HepG2 (cell line): ENCODE measurements around the gene NDE1. TPM values are rescaled to one million over a fixed set of nuclear protein-coding genes. Genes with fewer than 3 reads are reported as not detected.

Experiments
- ESRRA ChIP-seq: sonication (generic); formaldehyde crosslinking; IDR thresholded peaks from 2 replicates; pipeline ENCODE4 v1.5.1; 2020; ENCODE audit warnings: mild to moderate bottlenecking, low read depth, missing genetic modification reagents
- FOXC1 ChIP-seq: sonication (generic); formaldehyde crosslinking; IDR thresholded peaks from 2 replicates; pipeline ENCODE4 v1.8.0; 2022; ENCODE audit warnings: mild to moderate bottlenecking, missing genetic modification reagents, borderline replicate concordance
- HNRNPLL ChIP-seq: fragments of 200-400 bp; formaldehyde crosslinking; IDR thresholded peaks from 2 replicates; pipeline ENCODE4 v1.6.1; 2017; ENCODE audit warnings: mild to moderate bottlenecking, low read depth, low read length; ENCODE audit not compliant: poor library complexity, severe bottlenecking
- MEIS1 ChIP-seq: sonication (generic); formaldehyde crosslinking; IDR thresholded peaks from 2 replicates; pipeline ENCODE4 v1.9.0; 2021; ENCODE audit warnings: mild to moderate bottlenecking, missing genetic modification reagents, moderate library complexity, borderline replicate concordance
- NRL ChIP-seq: sonication (generic); formaldehyde crosslinking; IDR thresholded peaks from 2 replicates; pipeline ENCODE4 v1.5.0; 2020; ENCODE audit warnings: missing genetic modification reagents, mild to moderate bottlenecking, moderate library complexity, borderline replicate concordance
- PHF5A ChIP-seq: IDR thresholded peaks from one replicate; pipeline ENCODE4 v1.6.1; 2018; ENCODE audit warnings: low read depth, missing genetic modification reagents; ENCODE audit not compliant: unreplicated experiment
- SALL2 ChIP-seq: sonication (generic); formaldehyde crosslinking; IDR thresholded peaks from 2 replicates; pipeline ENCODE4 v1.8.1; 2023; ENCODE audit warnings: mild to moderate bottlenecking, missing genetic modification reagents, inconsistent platforms
- ZFP36L2 ChIP-seq: sonication (generic); formaldehyde crosslinking; IDR thresholded peaks from 2 replicates; pipeline ENCODE4 v1.4.0; 2020; ENCODE audit warnings: missing genetic modification reagents
- ZMYM2 ChIP-seq: sonication (generic); formaldehyde crosslinking; IDR thresholded peaks from 2 replicates; pipeline ENCODE4 v1.8.0; 2022; ENCODE audit warnings: mild to moderate bottlenecking, missing genetic modification reagents
- ZNF136 ChIP-seq: sonication (generic); formaldehyde crosslinking; IDR thresholded peaks from 2 replicates; pipeline ENCODE4 v1.8.1; 2022; ENCODE audit warnings: low read depth, mild to moderate bottlenecking, moderate library complexity, missing genetic modification reagents
- ZNF230 ChIP-seq: sonication (generic); formaldehyde crosslinking; IDR thresholded peaks from 2 replicates; pipeline ENCODE4 v1.4.0; 2020; ENCODE audit warnings: mild to moderate bottlenecking, missing genetic modification reagents
- ZNF567 ChIP-seq: sonication (generic); formaldehyde crosslinking; IDR thresholded peaks from 2 replicates; pipeline ENCODE4 v1.8.1; 2023; ENCODE audit warnings: mild to moderate bottlenecking, missing genetic modification reagents, borderline replicate concordance
- polyA plus RNA-seq, 8 experiments: library from polyadenylated mRNA; depleted of rRNA in 3 of 8; stranded (reverse) in 7 of 8; unstranded in 1 of 8; fragments of >200 nt; fragmentation: Illumina TruSeq in 4 of 8; extraction: Trizol in 4 of 8; gene quantifications; 2 replicates each; pipeline versions ENCODE4 v1.2.1 to v1.2.3, GENCODE V29; 2011 to 2016; ENCODE audit warnings: low read depth in 4 of 8, missing spikeins in 1 of 8, mixed read lengths in 1 of 8; ENCODE audit not compliant: insufficient read depth in 1 of 8
- total RNA-seq, 5 experiments: library from RNA; depleted of rRNA; stranded (reverse); fragments of >200 nt; fragmentation: Illumina TruSeq; extraction: Trizol; gene quantifications; 2 replicates each; pipeline ENCODE4 v1.2.3, GENCODE V29; 2016; ENCODE audit warnings: low read depth in 1 of 5
- TF ChIP-seq, protein P1 (sequence below): sonication (generic); formaldehyde crosslinking; IDR thresholded peaks from 2 replicates; pipeline ENCODE4 v1.8.0; 2022; ENCODE audit warnings: missing genetic modification reagents, low read depth, mild to moderate bottlenecking, borderline replicate concordance
- TF ChIP-seq, protein P2 (sequence below): sonication (generic); formaldehyde crosslinking; IDR thresholded peaks from 2 replicates; pipeline ENCODE4 v1.4.0; 2020; ENCODE audit warnings: missing genetic modification reagents
- TF ChIP-seq, protein P3 (sequence below): IDR thresholded peaks from 2 replicates; pipeline ENCODE4 v1.6.1; 2016
- TF ChIP-seq, protein P4 (sequence below): sonication (generic); formaldehyde crosslinking; conservative IDR thresholded peaks from 2 replicates; pipeline ENCODE4 v1.5.0; 2020; ENCODE audit warnings: missing genetic modification reagents
- TF ChIP-seq, protein P5 (sequence below), 2 experiments: sonication (generic) in 1 of 2; formaldehyde crosslinking in 1 of 2; IDR thresholded peaks; 2 replicates each; pipeline versions ENCODE4 v1.5.1 to v1.6.1; 2011 to 2020; ENCODE audit warnings: borderline replicate concordance in 1 of 2, low read depth in 1 of 2, low read length in 1 of 2, mild to moderate bottlenecking in 1 of 2, missing genetic modification reagents in 1 of 2, moderate library complexity in 1 of 2
- TF ChIP-seq, protein P6 (sequence below): sonication (generic); formaldehyde crosslinking; IDR thresholded peaks from 2 replicates; pipeline ENCODE4 v1.4.0; 2020; ENCODE audit warnings: missing genetic modification reagents, borderline replicate concordance

Gene NDE1
- total and polyA plus RNA-seq, 2 of the 13 experiments (the other 11 are each of a cell fraction or from before 2014, with no cell fraction given): 40.9 to 72.5 TPM

DNA sequence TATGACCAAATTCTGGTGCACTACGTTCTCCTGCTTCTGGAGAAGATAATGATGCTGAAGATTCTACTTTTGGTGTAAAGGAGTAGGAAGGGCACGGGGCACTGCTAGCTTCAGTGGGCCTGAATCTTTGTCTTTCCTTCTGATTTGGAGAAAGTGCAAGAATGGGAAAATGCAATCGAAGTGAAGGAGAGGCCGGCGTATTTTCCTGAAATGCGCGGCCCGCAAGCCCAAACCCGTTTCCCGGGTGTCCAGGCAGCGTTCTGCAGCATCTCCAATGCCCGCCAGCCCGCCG, 372 bp upstream of the NDE1 start (continued):
- 0 out of 2 replicates have a peak, but pooled peaks have one; percentile 75 for TF ChIP-seq FOXC1 (CRISPR knock-in tag)
- 0 out of 2 replicates have a peak, but pooled peaks have one; percentile 57 for TF ChIP-seq ZNF230 (CRISPR knock-in tag)
- TF ChIP-seq, protein P1, sequence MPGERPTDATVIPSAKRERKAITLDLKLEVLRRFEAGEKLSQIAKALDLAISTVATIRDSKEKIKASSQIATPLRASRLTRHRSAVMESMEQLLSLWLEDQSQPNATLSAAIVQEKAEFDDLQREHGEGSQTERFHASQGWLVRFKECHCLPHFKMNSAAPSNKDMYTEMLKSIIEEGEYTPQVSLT (CRISPR knock-in tag): no peak
- 0 out of 2 replicates have a peak, but pooled peaks have one; percentile 41 for TF ChIP-seq ZNF136 (CRISPR knock-in tag)
- TF ChIP-seq, protein P2, sequence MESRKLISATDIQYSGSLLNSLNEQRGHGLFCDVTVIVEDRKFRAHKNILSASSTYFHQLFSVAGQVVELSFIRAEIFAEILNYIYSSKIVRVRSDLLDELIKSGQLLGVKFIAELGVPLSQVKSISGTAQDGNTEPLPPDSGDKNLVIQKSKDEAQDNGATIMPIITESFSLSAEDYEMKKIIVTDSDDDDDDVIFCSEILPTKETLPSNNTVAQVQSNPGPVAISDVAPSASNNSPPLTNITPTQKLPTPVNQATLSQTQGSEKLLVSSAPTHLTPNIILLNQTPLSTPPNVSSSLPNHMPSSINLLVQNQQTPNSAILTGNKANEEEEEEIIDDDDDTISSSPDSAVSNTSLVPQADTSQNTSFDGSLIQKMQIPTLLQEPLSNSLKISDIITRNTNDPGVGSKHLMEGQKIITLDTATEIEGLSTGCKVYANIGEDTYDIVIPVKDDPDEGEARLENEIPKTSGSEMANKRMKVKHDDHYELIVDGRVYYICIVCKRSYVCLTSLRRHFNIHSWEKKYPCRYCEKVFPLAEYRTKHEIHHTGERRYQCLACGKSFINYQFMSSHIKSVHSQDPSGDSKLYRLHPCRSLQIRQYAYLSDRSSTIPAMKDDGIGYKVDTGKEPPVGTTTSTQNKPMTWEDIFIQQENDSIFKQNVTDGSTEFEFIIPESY: 0 out of 2 replicates have a peak, but pooled peaks have one; percentile 7
- TF ChIP-seq ZMYM2: 0 out of 2 replicates have a peak, but pooled peaks have one; percentile 19
- no peak for TF ChIP-seq SALL2 (CRISPR knock-in tag)
- TF ChIP-seq, protein P3, sequence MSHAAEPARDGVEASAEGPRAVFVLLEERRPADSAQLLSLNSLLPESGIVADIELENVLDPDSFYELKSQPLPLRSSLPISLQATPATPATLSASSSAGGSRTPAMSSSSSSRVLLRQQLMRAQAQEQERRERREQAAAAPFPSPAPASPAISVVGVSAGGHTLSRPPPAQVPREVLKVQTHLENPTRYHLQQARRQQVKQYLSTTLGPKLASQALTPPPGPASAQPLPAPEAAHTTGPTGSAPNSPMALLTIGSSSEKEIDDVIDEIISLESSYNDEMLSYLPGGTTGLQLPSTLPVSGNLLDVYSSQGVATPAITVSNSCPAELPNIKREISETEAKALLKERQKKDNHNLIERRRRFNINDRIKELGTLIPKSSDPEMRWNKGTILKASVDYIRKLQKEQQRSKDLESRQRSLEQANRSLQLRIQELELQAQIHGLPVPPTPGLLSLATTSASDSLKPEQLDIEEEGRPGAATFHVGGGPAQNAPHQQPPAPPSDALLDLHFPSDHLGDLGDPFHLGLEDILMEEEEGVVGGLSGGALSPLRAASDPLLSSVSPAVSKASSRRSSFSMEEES (CRISPR knock-in tag): 0 out of 2 replicates have a peak, but pooled peaks have one; percentile 3
- TF ChIP-seq ZNF567 (CRISPR knock-in tag): 0 out of 2 replicates have a peak, but pooled peaks have one; percentile 23
- TF ChIP-seq, protein P4, sequence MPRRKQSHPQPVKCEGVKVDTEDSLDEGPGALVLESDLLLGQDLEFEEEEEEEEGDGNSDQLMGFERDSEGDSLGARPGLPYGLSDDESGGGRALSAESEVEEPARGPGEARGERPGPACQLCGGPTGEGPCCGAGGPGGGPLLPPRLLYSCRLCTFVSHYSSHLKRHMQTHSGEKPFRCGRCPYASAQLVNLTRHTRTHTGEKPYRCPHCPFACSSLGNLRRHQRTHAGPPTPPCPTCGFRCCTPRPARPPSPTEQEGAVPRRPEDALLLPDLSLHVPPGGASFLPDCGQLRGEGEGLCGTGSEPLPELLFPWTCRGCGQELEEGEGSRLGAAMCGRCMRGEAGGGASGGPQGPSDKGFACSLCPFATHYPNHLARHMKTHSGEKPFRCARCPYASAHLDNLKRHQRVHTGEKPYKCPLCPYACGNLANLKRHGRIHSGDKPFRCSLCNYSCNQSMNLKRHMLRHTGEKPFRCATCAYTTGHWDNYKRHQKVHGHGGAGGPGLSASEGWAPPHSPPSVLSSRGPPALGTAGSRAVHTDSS (CRISPR knock-in tag): no peak
- TF ChIP-seq, protein P5, sequence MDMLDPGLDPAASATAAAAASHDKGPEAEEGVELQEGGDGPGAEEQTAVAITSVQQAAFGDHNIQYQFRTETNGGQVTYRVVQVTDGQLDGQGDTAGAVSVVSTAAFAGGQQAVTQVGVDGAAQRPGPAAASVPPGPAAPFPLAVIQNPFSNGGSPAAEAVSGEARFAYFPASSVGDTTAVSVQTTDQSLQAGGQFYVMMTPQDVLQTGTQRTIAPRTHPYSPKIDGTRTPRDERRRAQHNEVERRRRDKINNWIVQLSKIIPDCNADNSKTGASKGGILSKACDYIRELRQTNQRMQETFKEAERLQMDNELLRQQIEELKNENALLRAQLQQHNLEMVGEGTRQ (IDR thresholded peaks at IDR 0.05; ENCODE audit: low read depth, low read length): no peak
- TF ChIP-seq, protein P5 (CRISPR knock-in tag; IDR thresholded peaks at IDR 0.05; ENCODE audit: borderline replicate concordance): 0 out of 2 replicates have a peak, but pooled peaks have one; percentile 38
- TF ChIP-seq ESRRA (CRISPR knock-in tag): no peak
- no peak for TF ChIP-seq HNRNPLL
- no peak for TF ChIP-seq PHF5A (CRISPR knock-in tag)
- TF ChIP-seq MEIS1 (CRISPR knock-in tag): no peak
- TF ChIP-seq, protein P6, sequence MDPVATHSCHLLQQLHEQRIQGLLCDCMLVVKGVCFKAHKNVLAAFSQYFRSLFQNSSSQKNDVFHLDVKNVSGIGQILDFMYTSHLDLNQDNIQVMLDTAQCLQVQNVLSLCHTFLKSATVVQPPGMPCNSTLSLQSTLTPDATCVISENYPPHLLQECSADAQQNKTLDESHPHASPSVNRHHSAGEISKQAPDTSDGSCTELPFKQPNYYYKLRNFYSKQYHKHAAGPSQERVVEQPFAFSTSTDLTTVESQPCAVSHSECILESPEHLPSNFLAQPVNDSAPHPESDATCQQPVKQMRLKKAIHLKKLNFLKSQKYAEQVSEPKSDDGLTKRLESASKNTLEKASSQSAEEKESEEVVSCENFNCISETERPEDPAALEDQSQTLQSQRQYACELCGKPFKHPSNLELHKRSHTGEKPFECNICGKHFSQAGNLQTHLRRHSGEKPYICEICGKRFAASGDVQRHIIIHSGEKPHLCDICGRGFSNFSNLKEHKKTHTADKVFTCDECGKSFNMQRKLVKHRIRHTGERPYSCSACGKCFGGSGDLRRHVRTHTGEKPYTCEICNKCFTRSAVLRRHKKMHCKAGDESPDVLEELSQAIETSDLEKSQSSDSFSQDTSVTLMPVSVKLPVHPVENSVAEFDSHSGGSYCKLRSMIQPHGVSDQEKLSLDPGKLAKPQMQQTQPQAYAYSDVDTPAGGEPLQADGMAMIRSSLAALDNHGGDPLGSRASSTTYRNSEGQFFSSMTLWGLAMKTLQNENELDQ (CRISPR knock-in tag): no peak
- 0 out of 2 replicates have a peak, but pooled peaks have one; percentile 46 for TF ChIP-seq NRL (CRISPR knock-in tag)
- TF ChIP-seq ZFP36L2 (CRISPR knock-in tag): no peak
